ENCODE results near the gene MIS12. TPM values are rescaled to one million over a fixed set of nuclear protein-coding genes. Genes with fewer than 3 reads are reported as not detected.
A peak's percentile ranks its signal among the peaks of the same experiment; 100 is the strongest.

MIS12 gene
- total RNA-seq, 1 experiment from 2014 or later = 22.6 TPM

GRCh38 chr17:5502552-5502951 is 16.2 kb downstream of the MIS12 start:
- ChIA-PET CTCF (interaction anchor here (1.9 kb wide), 1 partner anchor 39 kb away, joined by 5 read pairs; no protein-coding TSS in a partner anchor), POLR2A (no interaction called here)
- H3K36me3 Mint-ChIP-seq = no peaks in the 10 kb centered on the region
- ATAC-seq = no peak
- peaks cover 53% of the 10 kb centered on the region for H3K27me3 Mint-ChIP-seq (ENCODE audit: low read depth)
- DNase-seq (ENCODE audit: low spot score) = no peak
- no peak overlapping the region for H3K4me3 Mint-ChIP-seq
- TF ChIP-seq ATF2 (CRISPR knock-in tag; IDR thresholded peaks at IDR 0.05; ENCODE audit: borderline replicate concordance, low read depth) = no peak
- TF ChIP-seq ZMAT4 (CRISPR knock-in tag; IDR thresholded peaks at IDR 0.05) = no peak
- TF ChIP-seq IRF2 (CRISPR knock-in tag; IDR thresholded peaks at IDR 0.05; ENCODE audit: borderline replicate concordance, low read depth) = no peak
- H3K9me3 Mint-ChIP-seq = no peaks in the 10 kb centered on the region
- peaks cover 10% of the 10 kb centered on the region for H3K4me1 Mint-ChIP-seq
- H3K27ac Mint-ChIP-seq = no peak overlapping the region

GRCh38 chr17:5506307-5506706 is 19.9 kb downstream of the MIS12 start:
- Mint-ChIP-seq H3K36me3 (no peaks in the 10 kb centered on the region), H3K9me3 (no peaks in the 10 kb centered on the region), H3K4me1 (peaks cover 8% of the 10 kb centered on the region), H3K4me3 (no peak overlapping the region), H3K27ac (no peak overlapping the region), H3K27me3 (ENCODE audit: low read depth) (peaks cover 24% of the 10 kb centered on the region)
- no peak for DNase-seq (ENCODE audit: low spot score)
- TF ChIP-seq TEAD1 (CRISPR knock-in tag; IDR thresholded peaks at IDR 0.05) = no peak
- no peak for ATAC-seq
- CTCF ChIA-PET = interaction anchor here (0.7 to 0.9 kb wide), 3 partner anchors 16 to 1133 kb away, joined by 3 to 4 read pairs (median 4); no protein-coding TSS in a partner anchor
- POLR2A ChIA-PET = no interaction called here

- Mint-ChIP-seq H3K4me3 (no peak overlapping the region), H3K9me3 (no peaks in the 10 kb centered on the region), H3K27ac (no peak overlapping the region), H3K4me1 (peaks cover 7% of the 10 kb centered on the region), H3K27me3 (ENCODE audit: low read depth) (peaks cover 6% of the 10 kb centered on the region), H3K36me3 (no peaks in the 10 kb centered on the region)
- ATAC-seq = peak; percentile 74
- no peak for TF ChIP-seq ATF2 (CRISPR knock-in tag; IDR thresholded peaks at IDR 0.05; ENCODE audit: borderline replicate concordance, low read depth)
- TF ChIP-seq ZNF425 (CRISPR knock-in tag; conservative IDR thresholded peaks at IDR 0.05) = no peak
- no peak for TF ChIP-seq ZNF232 (CRISPR knock-in tag; IDR thresholded peaks at IDR 0.05)
- TF ChIP-seq FOXK1 (CRISPR knock-in tag; IDR thresholded peaks at IDR 0.05) = no peak
- no peak for TF ChIP-seq ZNF512 (CRISPR knock-in tag; IDR thresholded peaks at IDR 0.05; ENCODE audit: borderline replicate concordance)
- TF ChIP-seq GABPB1 (CRISPR knock-in tag; IDR thresholded peaks at IDR 0.05) = no peak
- no peak for TF ChIP-seq SP1 (CRISPR knock-in tag; conservative IDR thresholded peaks at IDR 0.05)
- TF ChIP-seq IRF2 (CRISPR knock-in tag; IDR thresholded peaks at IDR 0.05; ENCODE audit: borderline replicate concordance, low read depth) = no peak
- no peak for TF ChIP-seq ZNF281 (CRISPR knock-in tag; IDR thresholded peaks at IDR 0.05)
- TF ChIP-seq EMX1 (CRISPR knock-in tag; IDR thresholded peaks at IDR 0.05) = no peak
- no peak for TF ChIP-seq ZSCAN18 (CRISPR knock-in tag; IDR thresholded peaks at IDR 0.05)
- POLR2A ChIA-PET = no interaction called here
- DNase-seq (ENCODE audit: low spot score) = peak; percentile 41
- CTCF ChIA-PET = no interaction called here
Measured at GRCh38 chr17:5508810-5509209, 22.4 kb downstream of the MIS12 start.
